ENCODE measurements around the gene EXOC1L.
"Not testable (repeated sequence)": the region's sequence is repeated elsewhere in the genome, so short reads cannot be mapped to it uniquely, and the experiment has no call there.

EXOC1L gene

DNA sequence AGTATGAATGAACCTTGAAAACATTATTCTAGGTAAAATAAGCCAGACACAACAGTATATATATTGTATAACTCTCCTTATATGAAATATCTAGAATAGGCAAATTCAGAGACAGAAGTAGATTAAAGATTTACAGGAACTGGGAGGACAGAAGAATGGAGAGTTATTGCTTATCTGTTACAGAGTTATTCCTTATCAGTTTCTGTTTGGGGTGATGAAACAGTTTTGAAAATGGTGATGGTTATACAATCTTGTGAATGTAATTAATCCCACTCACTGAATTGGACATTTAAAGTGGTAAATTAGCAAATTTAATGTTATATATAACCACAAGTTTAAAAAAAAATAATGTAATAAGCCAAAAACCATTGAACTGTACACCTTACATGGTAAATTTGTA lies 19.4 kb downstream of the EXOC1L start:
- DNase-seq = no peak

DNA sequence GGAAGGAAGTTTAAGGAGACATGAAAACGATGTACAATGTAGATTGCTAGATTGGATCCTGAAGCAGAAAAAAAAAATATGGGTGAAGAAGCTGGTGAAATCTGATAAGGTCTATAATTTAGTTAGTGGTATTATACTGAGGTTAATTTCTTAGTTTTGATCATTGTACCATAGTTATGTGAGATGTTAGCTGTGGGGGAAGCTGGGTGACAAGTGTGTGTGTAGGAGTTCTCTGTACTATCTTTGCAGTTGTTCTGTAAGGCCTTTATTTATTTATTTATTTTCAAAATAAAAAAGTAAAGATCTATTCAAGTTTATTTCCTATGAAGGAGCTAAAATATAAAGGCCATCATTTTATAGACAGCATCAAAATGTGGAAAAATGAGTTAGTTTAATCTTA lies 21.4 kb downstream of the EXOC1L start:
- DNase-seq = no peak

DNA sequence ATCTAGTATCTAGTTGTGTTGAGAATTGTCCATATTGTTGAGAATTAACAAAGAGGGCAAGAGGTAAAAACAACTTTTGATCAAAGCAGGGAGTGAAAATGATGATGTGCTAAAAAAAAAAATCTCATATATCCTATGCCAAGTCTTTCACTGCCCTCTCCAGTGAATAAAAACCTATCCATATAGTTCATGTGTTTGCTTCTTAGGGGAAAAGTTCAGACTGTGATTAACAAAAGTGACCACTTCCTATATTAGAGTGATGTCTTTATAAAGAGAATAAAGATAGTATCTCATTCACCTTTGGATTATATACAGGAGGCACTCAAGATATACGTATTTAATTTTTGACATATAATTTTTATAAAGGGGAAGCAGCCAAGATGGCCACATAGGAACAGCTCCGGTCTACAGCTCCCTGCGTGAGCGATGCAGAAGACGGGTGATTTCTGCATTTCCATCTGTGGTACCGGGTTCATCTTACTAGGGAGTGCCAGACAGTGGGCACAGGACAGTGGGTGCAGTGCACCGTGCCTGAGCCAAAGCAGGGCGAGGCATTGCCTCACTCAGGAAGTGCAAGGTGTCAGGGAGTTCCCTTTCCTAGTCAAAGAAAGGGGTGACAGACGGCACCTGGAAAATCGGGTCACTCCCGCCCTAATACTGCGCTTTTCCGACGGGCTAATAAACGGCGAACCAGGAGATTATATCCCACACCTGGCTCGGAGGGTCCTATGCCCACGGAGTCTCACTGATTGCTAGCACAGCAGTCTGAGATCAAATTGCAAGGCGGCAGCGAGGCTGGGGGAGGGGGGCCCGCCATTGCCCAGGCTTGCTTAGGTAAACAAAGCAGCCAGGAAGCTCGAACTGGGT lies 22.0 kb downstream of the EXOC1L start:
- DNase-seq = not testable (repeated sequence)

DNA sequence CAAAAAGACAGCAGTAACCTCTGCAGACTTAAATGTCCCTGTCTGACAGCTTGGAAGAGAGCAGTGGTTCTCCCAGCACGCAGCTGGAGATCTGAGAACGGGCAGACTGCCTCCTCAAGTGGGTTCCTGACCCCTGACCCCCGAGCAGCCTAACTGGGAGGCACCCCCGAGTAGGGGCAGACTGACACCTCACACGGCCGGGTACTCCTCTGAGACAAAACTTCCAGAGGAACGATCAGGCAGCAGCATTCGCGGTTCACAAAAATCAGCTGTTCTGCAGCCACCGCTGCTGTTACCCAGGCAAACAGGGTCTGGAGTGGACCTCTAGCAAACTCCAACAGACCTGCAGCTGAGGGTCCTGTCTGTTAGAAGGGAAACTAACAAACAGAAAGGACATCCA lies 22.7 kb downstream of the EXOC1L start:
- DNase-seq = not testable (repeated sequence)

DNA sequence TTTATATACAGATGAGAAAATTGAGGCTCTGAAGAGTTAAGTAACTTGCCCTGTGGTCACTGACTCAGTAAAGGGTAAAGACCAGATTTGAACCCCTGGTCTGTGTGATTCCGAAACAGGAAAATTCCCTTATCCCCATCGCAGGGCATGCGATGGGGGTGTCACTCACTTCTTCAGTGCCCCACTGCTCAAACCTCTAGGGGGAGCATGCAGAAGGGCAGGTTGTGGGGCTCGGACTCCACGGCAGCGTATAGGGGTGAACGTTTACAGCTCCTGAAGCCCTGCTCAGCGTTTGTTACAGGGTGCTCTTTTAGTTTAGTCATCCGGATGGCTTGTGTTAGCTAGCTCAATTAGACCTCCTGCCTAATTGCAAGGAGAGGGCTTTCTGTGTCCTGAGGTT lies 30.1 kb downstream of the EXOC1L start:
- no peak for DNase-seq

DNA sequence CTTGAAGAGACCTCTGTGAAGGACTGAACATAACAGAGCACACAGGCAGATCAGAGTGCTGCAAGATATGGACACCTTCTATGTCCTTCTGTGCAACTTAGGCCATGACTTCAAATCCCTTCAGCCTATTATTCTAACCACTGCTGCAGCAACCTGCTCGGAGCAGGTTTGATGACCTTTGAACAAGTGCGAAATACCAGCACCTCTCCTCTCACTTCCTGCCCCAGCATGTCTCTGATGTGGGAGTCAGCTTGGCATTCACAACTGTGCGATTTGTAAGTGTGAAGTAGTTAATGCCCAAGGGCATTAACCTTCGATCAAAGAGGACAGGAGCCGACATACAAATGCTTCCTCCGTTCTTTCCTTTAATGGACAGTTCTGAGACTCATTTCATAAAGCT lies 32.3 kb downstream of the EXOC1L start:
- DNase-seq = peak in 1 of 2 experiments; percentile 19

DNA sequence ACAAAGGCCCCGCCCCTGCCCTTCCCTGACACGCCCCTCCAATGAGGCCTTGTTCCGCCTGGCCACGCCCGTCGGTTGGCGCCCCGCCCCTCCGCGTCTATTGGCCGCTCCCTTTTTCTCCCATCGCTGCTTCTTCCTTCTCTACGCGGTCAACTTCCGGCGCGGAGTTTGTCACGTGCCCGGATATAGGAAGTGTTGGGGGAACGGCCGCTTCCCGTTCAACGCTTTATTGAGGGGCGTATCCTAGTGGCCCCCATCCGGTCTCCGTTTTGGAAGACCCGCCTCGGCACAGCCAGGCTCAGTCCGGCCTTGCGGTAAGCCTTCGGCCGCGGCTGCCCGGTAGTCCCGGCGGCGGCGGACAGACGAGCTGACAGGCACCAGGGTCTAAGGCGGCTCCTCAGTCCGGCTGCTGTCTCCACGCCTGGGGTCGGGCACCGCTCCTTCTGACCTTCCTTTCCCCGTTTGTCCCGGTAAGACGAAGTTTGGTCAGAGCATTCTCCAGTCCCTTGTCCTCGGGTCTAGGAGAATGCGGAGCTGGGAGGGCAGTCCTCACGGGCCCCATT lies 34.0 kb downstream of the EXOC1L start, which contains the start of gene EXOC1:
EXOC1 (plus strand) TSS at position 165 of the 563 bp plus-strand sequence. CDS start 4,676 bp downstream, outside the sequence.
- DNase-seq = peak; percentile 96 to 99

DNA sequence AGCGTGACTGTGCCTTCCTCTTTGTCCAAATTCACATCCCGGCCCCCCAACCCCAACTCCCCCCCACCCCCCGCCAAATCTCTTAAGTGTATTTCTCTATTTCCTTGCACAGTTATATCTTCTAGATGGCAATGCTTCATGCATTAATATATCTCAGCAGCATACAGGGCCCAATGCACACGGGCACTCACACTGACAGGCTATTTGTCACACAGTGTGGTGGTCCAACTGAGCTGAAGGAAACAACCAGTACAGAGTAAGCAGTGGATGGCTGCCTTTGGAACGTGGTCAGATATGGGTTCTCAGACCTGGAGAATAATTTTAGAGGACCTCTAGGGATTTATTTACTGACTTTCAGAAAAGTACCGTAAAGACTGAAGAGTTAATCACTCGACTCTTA lies 34.5 kb downstream of the EXOC1L start:
- no peak for DNase-seq

DNA sequence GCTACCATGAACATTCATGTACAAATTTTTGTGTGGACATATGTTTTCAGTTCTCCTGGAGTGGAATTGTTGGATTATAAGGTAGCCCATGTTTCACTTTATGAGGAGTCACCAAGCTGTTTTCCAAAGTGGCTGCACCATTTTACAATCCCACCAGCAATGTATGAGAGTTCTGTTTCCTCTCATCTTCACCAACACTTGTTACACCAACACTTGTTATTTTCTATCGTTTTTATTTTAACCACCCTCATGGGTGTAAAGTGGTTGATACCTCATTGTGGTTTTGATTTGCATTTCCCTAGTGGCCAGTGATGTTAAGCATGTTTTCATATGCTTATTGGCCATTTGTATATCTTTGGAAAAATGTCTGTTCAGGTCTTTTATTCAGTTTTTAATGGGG lies 38.0 kb downstream of the EXOC1L start:
- DNase-seq = no peak

DNA sequence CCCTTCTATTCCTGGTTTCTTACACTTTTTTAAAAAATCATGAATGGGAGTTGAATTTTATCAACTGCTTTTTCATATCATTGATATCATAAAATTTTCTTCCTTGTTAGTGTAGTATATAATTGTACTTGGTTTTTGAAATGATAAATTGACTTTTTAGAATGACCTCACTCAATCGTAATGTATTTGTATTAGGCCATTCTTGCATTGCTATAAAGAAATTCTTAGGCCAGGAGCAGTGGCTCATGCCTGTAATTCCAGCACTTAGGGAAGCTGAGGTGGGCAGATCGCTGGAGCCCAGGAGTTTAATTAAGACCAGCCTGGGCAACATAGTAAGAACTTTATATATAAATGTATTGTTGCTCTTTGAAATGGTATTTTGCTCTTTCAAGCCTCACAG lies 40.1 kb downstream of the EXOC1L start:
- no peak for DNase-seq

DNA sequence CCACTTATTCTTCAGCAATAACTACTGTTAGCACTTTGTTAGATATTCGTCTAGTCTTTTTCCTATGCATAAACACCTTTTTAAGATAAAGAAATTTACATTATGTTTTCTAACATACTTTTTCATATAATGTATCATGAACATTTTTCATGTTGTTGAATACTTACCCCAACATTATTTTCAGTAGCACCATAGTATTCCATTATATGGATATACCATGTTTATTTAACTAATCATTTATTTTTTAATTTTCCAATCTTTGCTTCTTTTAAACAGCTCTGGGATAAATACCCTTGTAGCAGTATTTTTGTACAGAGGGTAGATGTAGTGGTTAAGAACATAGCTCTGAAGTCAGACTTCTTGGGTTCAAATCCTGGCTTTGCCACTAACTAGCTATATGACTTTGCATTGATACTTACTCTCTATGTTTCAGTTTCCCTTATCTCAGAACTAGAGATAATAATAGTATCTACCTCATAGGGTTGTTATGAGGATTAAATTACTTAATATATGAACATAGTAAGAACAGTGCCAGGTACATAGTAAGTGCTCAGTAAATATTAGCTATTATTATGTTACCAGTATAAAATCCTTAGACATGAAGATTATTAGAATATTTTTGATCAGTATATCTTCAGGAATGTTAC lies 45.1 kb downstream of the EXOC1L start:
- DNase-seq = no peak

DNA sequence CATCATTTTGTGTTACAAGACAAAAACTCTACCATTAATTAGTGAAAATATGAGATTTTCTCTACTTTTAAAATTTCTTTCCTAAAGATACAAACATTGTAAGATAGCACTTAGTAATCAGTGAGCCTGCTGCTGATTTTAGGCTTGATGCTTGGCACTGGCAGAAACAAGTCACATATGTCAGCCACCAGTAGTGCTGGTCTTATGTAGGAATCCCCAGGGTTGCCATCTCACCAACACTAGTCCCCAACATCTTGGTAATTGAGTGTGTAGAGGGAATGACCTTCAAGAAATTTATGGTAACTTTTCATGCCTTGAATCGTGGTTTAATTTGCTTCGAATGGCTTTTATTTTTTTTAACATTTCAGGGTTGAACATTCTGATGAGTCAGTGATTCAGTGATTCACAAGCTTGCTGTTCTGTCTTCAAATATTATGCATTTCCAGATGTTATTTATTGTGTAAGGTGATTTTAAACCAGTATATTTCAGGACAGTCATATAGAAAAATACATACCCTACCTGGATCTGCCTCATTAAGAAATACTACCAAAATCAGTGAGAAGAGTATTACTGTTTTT lies 45.7 kb downstream of the EXOC1L start:
- DNase-seq = no peak

DNA sequence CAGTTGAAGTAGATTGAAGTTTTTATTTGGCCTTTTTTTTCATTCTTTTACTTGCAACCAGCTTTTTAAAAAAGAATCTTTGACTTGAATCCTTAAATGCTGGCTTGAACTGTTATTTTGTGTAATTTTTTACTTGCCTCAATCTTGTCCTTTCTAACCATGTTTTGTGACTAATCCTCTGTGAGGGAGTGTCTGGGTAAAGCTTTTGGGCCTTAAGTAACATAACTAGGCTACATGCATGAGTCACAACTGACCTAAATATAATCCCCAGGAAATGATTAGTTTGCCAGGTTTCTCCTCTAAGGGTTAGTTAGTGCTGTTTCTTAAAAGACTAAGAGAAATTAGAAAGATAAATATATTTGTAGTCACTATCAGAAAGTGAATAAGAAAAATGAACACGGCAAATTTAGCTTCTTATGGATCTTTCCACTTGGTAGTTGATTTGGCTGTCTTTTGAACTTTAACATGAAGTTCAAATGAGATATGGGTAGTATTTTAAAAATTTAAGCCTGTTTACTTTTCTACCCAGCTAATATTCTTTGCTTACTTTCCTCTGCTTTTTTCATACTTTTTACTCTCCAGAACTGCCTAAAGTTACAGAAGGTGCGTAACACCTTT lies 46.8 kb downstream of the EXOC1L start:
- no peak for DNase-seq

DNA sequence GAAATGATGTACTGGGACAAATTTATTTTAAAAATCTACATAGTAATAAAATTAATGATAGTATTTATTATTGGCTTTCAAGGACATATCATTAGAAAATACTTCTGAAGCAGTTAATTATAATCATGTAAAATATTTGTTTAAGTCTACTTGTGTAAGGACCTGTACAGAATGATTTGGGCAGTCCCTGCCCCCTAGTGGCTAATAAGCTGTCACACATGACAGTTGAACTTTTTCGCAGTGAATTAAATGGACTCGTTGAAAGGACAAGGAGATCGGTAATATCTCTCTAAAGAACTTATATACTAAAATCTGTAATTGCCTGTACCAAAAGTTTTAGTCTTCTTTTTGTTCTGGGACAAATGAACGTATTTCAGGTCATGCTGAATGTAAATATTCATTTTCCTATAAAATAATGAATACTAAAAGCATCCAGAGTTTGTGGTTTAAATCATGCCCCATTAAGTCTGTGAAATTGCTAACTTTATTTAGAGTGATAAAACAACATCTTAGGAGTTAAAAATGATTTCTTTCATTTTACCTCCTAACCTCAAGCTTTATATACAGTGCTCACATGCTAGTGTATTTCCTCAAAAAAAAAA lies 47.5 kb downstream of the EXOC1L start:
- DNase-seq = peak in 1 of 2 experiments; percentile 18

DNA sequence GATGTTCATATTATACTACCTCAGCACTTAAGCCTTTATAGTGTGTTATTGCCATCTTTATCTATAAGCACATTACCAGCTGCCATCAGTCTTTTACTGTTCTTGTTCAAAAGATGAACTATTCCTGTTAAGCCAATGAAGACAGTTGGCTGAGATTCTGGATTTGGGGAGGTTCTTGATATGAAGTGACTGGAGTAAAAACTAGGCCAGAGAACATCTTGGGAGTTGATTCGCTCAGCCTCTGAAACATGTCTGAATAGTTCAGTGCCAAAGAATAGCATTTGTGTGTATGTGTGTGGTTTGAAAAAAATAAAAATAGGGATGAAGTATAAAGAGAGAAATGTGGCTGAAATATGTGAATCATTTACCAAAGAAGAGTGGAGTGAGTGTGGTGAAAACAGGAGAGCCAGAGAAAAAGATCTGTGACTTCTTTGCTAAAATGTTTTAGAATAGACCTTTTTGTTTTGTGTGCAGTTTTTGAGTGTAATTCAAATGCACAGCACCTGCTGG lies 49.0 kb downstream of the EXOC1L start:
- DNase-seq = no peak

DNA sequence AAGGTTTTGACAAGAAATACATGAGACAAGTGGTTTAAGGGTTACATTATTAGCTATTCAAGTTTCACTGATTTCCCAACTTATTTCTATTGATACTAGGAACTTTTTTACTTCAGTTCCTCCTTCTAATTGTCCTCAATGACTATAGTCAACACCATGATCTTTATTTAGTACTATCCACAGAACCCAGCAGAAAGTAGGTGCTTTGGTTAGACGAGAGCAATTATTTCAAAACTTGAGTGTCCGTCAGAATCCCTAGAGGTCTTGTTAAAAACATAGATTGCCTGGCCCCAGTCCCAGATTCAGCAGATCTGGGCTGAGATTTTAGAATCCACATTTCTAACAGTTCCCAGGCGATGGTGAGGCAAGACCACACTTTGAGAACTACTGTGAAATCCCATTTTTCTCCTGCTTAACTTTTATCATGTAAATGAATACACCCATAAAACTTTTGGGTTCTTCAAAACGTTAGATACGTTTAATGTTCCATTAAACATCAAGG lies 51.8 kb downstream of the EXOC1L start:
- DNase-seq = no peak

DNA sequence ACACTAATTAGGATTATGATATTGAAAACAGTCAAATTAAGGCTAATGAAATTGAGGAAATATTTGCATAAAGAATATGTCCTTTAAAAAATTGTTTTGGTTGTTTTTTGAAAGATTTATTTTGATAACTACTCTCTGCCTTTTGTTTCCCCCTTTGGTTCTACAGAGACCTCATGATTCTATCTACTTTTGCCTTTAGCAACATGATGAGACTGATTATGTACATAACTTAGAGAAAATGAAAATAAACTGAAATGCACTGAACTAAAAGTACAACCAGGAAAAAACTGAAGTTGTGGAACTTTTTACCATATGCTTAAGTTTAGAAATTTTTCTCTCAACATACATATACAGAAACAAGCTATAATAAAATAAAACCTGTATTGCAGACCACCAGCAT lies 55.2 kb downstream of the EXOC1L start:
- no peak for DNase-seq

DNA sequence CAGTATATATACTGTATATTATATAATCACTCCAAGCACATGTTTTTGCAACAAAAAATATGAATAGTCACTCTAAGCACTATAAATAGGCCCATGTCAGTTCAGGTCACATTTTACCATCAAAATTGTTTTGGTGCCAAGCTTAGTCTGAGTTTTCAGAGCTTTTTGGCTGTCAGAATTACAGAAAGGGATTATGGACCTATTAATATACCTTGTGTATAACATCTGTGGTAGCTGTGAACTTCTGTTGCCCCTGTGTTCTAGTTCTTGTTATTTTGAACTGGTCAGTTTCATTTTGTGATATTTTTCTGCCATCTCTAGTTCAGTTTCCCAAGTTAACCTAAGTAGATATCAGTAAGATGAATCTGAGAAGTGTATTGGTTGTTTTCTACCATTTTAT lies 56.8 kb downstream of the EXOC1L start:
- no peak for DNase-seq

DNA sequence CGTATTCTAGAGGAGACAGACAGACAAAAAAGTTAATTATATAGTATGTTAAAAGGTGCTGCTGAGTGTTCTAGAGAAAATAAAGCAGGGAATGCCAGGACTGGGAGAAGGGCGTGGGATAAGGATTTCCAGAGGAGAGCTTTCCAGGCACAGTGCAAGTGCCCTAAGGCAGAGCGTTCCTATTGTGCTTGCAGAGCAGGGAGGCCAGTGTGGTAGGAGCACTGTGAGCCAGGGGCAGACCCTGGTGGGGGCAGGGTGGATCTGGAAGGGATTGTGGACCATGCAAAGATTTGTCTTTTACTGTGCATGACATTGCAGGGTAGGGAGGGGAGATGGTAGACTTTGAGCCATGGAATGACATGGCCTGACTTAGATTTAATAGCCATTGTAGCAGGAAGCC lies 59.6 kb downstream of the EXOC1L start:
- no peak for DNase-seq

DNA sequence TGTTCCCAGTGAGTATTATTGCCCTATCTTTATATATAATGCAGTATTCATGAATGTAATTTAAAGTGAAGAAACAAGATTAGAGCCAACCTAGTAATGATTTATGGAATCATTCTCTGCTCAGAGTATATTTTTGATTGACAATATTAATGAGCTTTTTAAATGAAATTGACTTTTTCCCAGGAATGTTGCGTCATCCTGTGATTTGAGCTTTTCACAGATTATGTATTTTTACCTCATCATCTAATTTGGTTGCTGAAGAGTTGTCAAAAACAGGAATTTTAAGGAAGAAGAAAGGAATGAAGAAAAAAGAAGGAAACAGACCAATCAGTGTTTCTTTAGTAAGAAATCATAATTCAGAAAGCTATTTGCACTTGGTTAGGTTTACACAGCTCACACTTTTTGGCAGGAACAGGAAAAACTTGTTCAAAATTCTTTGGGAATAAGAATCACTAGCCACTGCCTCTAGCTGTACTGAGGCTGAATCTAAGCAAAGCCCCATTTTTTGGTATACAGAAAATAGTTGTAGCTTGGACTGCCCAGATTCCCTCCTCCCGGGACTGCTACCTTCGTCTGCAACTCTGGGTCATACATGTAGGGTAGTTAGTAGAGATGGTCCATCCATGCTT lies 61.2 kb downstream of the EXOC1L start:
- no peak for DNase-seq

DNA sequence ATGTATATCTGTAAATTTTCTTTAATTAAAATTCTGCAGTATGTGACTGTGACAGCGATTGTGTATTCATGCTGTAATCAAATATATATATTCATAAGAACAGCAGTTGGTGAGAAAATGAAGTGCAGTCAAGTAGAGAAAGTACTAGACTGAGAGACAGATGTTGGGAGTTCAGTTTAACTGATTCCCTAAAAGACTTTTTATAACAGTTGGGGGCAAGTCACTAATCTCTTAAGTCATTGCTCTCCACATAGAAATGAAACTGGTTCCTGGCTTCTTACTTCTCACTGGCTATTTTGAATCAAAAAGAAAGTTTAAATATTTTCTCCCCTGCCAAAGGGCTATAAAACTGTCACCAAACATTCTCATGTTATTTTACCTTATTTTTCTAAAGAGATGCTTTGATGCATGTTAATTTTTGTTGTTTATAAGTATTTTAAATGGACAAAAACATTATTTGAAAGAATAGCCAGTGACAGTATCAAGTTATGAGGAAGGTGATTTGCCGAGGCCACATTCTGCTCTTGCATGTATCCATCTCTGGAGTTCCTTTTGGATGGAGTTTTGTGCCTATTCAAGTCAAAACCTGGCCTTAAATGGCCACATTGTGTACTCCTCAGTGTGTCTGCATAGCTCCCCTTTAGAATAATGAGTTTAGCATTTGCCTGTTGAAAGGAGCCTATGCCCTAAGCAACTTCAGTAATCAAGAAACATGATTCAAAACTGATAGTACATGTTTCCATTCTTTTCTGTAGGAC lies 64.7 kb downstream of the EXOC1L start:
- DNase-seq = no peak
